NB4 (cell line): ENCODE data around the gene RASSF4.

Experiments used
- DNase-seq: peaks from one replicate; pipeline ENCODE4 v3.0.0; 2010; ENCODE audit warnings: low read depth
- H3K4me3 ChIP-seq: one replicate; pipeline ENCODE4 v1.5.1; 2011; ENCODE audit warnings: mild to moderate bottlenecking, low read depth, low read length, moderate library complexity
- CTCF ChIP-seq: IDR thresholded peaks from one replicate; pipeline ENCODE4 v1.5.1; 2012; ENCODE audit warnings: low read depth, low read length
- MYC ChIP-seq: IDR thresholded peaks from 2 replicates; pipeline ENCODE4 v1.6.1; 2011; ENCODE audit warnings: low read depth, low read length
- POLR2A ChIP-seq: IDR thresholded peaks from 2 replicates; pipeline ENCODE4 v1.6.1; 2011; ENCODE audit warnings: mild to moderate bottlenecking; ENCODE audit not compliant: insufficient read length; ENCODE audit errors: extremely low read depth
- TF ChIP-seq, protein P1 (sequence below): IDR thresholded peaks from 2 replicates; pipeline ENCODE4 v1.6.1; 2011; ENCODE audit warnings: low read depth, low read length

RASSF4 gene

DNA sequence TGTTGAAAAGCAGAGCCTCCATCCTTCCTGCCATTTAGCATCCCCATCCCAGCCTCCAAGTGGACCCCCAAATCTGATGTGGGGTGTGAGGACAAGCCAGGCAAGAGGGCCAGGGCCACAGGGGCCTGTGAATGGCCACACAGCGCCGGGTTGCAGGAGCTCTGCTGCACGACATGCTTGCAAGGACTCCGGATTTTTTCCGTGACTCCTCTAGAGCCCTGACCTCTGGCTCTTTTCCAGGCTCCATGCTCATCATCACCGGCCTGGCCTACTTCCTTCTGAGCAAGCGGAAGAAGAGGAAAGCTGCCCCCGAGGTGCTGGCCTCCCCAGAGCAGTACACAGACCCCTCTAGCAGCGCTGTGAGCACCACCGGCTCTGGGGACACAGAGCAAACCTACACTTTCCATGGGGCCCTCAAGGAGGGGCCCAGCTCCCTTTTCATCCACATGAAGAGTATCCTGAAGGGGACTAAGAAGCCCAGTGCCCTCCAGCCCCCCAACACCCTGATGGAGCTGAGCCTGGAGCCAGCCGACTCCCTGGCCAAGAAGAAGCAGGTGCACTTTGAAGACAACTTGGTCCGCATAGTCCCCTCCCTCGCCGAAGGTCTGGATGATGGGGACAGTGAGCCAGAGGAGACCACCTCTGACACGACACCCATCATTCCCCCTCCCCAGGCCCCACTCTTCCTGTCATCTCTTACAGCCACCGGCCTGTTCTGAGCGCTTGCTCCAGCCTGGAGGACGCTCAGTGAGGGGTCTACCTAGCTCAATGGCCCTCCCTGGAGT is 25.0 kb upstream of the RASSF4 start:
- H3K4me3 ChIP-seq, result no peak overlapping the region
- DNase-seq, result no peak
- TF ChIP-seq CTCF (no peak), POLR2A (no peak), MYC (no peak)
- TF ChIP-seq, protein P1, sequence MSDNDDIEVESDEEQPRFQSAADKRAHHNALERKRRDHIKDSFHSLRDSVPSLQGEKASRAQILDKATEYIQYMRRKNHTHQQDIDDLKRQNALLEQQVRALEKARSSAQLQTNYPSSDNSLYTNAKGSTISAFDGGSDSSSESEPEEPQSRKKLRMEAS, result no peak

- TF ChIP-seq POLR2A (no peak), CTCF (no peak), MYC (no peak)
- TF ChIP-seq, protein P1, result no peak
- H3K4me3 ChIP-seq, result no peak overlapping the region
- no peak for DNase-seq
Observed at GRCh38 chr10:44935201-44935965, 24.2 kb upstream of the RASSF4 start.

DNA sequence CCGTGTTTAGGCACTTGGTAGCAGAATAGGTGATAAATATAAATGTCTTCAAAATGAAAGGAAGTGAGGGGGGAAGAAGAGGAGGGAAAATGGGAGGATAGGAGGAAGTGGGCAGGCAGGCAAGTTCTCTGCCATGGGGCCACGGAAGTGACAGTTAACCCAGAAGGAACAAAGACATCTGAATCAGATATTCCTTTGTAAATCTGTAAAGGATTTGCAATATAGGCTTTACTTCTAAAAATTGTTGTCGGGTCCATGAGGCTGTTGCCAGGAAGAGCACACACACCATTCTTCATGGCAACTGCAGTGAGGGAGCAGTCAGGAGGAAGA is 23.7 kb upstream of the RASSF4 start:
- peak; percentile 68 for DNase-seq
- TF ChIP-seq, protein P1, result no peak
- no peak for TF ChIP-seq POLR2A
- TF ChIP-seq CTCF, result no peak
- TF ChIP-seq MYC, result no peak
- no peak overlapping the region for H3K4me3 ChIP-seq

- no peak for DNase-seq
- TF ChIP-seq POLR2A (no peak), MYC (no peak), CTCF (no peak)
- TF ChIP-seq, protein P1, result no peak
- no peak overlapping the region for H3K4me3 ChIP-seq
Observed at GRCh38 chr10:44936314-44936975, 23.2 kb upstream of the RASSF4 start.

- TF ChIP-seq, protein P1, result peak; percentile 36; the same call in 1 of the 2 replicates
- TF ChIP-seq POLR2A (no peak), MYC (no peak), CTCF (no peak)
- no peak overlapping the region for H3K4me3 ChIP-seq
- DNase-seq, result peak; percentile 48
Observed at GRCh38 chr10:44937196-44938005, 22.2 kb upstream of the RASSF4 start.
